GM23248 (cell line): ENCODE measurements around the gene DIPK1B.

Experiments
- EZH2 ChIP-seq: fragments of 200-600 bp; sonication (generic); IDR thresholded peaks from 2 replicates; pipeline ENCODE4 v1.6.1; 2018; ENCODE audit warnings: antibody characterized with exemption, mild to moderate bottlenecking; ENCODE audit not compliant: insufficient read depth, poor library complexity, severe bottlenecking
- EZH2phosphoT487 ChIP-seq: fragments of 200-600 bp; sonication (generic); IDR thresholded peaks from 2 replicates; pipeline ENCODE4 v1.6.1; 2018; ENCODE audit warnings: antibody characterized with exemption, moderate library complexity, mild to moderate bottlenecking, low read depth; ENCODE audit not compliant: insufficient read depth

- TF ChIP-seq EZH2phosphoT487 (no peak), EZH2 (no peak)
Observed at GRCh38 chr9:136751244-136751643, 38.9 kb downstream of the DIPK1B start.
